OCI-LY1 (cell line): Measurements from ENCODE around the gene HTR3B.

Source experiments
- H2AFZ ChIP-seq: fragments of 200-600 bp; sonication (generic), shearing (Covaris generic); 2 replicates; pipeline ENCODE4 v1.6.0; 2014; ENCODE audit warnings: antibody characterized with exemption, mild to moderate bottlenecking, low read length
- H3F3A ChIP-seq: fragments of 200-600 bp; sonication (generic), shearing (Covaris generic); 2 replicates; pipeline ENCODE4 v1.6.0; 2014; ENCODE audit warnings: mild to moderate bottlenecking, antibody characterized with exemption, low read length, moderate library complexity; ENCODE audit not compliant: insufficient read depth
- H3K27ac ChIP-seq: fragments of 200-600 bp; sonication (generic); 2 replicates; pipeline ENCODE4 v1.5.1; 2014; ENCODE audit warnings: low read length, mixed run types, mild to moderate bottlenecking, low read depth; ENCODE audit not compliant: poor library complexity, severe bottlenecking
- H3K27me3 ChIP-seq: fragments of 200-600 bp; sonication (generic); 2 replicates; pipeline ENCODE4 v1.6.0; 2014; ENCODE audit warnings: antibody characterized with exemption, mild to moderate bottlenecking, low read length, moderate library complexity; ENCODE audit not compliant: insufficient read depth
- H3K36me3 ChIP-seq: fragments of 200-600 bp; sonication (generic); 2 replicates; pipeline ENCODE4 v1.6.1; 2014; ENCODE audit warnings: mild to moderate bottlenecking, antibody characterized with exemption, low read length, moderate library complexity, mixed read lengths; ENCODE audit not compliant: insufficient read depth
- H3K4me1 ChIP-seq: fragments of 200-600 bp; sonication (generic); 2 replicates; pipeline ENCODE4 v1.5.1; 2014; ENCODE audit warnings: mild to moderate bottlenecking, low read length, moderate library complexity; ENCODE audit not compliant: insufficient read depth, severe bottlenecking
- H3K4me2 ChIP-seq: fragments of 200-600 bp; sonication (generic), shearing (Covaris generic); 2 replicates; pipeline ENCODE4 v1.6.1; 2014; ENCODE audit warnings: low read length
- H3K4me3 ChIP-seq: fragments of 200-600 bp; sonication (generic); 2 replicates; pipeline ENCODE4 v1.5.1; 2014; ENCODE audit warnings: low read length, low read depth, mild to moderate bottlenecking, mixed read lengths; ENCODE audit not compliant: poor library complexity, severe bottlenecking
- H3K79me2 ChIP-seq: fragments of 200-600 bp; shearing (Covaris generic); 2 replicates; pipeline ENCODE4 v1.6.1; 2016; ENCODE audit warnings: mixed run types, low read length, mixed read lengths; ENCODE audit not compliant: insufficient read depth
- H3K9ac ChIP-seq: fragments of 200-600 bp; sonication (generic), shearing (Covaris generic); 2 replicates; pipeline ENCODE4 v1.6.1; 2014; ENCODE audit warnings: mild to moderate bottlenecking, low read length, mixed read lengths
- H3K9me2 ChIP-seq: fragments of 200-600 bp; sonication (generic), shearing (Covaris generic); 2 replicates; pipeline ENCODE4 v1.6.1; 2014; ENCODE audit warnings: low read depth, mild to moderate bottlenecking, low read length, mixed read lengths
- H3K9me3 ChIP-seq: fragments of 200-600 bp; shearing (Covaris generic); 2 replicates; pipeline ENCODE4 v1.6.1; 2014; ENCODE audit warnings: low read length, mixed read lengths
- H4K20me1 ChIP-seq: fragments of 200-600 bp; sonication (generic), shearing (Covaris generic); 2 replicates; pipeline ENCODE4 v1.6.0; 2016; ENCODE audit warnings: mild to moderate bottlenecking, low read length; ENCODE audit not compliant: insufficient read depth
- CTCF ChIP-seq: fragments of 200-600 bp; sonication (generic), shearing (Covaris generic); IDR thresholded peaks from 2 replicates; pipeline ENCODE4 v1.5.1; 2017; ENCODE audit warnings: mild to moderate bottlenecking, antibody characterized with exemption, low read length, moderate library complexity, mixed read lengths
- EZH2 ChIP-seq: fragments of 200-600 bp; sonication (generic), shearing (Covaris generic); IDR thresholded peaks from 2 replicates; pipeline ENCODE4 v1.8.0; 2017; ENCODE audit warnings: borderline replicate concordance, mixed run types, mild to moderate bottlenecking, antibody characterized with exemption, low read length, moderate library complexity, mixed read lengths

HTR3B gene, protein sequence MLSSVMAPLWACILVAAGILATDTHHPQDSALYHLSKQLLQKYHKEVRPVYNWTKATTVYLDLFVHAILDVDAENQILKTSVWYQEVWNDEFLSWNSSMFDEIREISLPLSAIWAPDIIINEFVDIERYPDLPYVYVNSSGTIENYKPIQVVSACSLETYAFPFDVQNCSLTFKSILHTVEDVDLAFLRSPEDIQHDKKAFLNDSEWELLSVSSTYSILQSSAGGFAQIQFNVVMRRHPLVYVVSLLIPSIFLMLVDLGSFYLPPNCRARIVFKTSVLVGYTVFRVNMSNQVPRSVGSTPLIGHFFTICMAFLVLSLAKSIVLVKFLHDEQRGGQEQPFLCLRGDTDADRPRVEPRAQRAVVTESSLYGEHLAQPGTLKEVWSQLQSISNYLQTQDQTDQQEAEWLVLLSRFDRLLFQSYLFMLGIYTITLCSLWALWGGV

DNA sequence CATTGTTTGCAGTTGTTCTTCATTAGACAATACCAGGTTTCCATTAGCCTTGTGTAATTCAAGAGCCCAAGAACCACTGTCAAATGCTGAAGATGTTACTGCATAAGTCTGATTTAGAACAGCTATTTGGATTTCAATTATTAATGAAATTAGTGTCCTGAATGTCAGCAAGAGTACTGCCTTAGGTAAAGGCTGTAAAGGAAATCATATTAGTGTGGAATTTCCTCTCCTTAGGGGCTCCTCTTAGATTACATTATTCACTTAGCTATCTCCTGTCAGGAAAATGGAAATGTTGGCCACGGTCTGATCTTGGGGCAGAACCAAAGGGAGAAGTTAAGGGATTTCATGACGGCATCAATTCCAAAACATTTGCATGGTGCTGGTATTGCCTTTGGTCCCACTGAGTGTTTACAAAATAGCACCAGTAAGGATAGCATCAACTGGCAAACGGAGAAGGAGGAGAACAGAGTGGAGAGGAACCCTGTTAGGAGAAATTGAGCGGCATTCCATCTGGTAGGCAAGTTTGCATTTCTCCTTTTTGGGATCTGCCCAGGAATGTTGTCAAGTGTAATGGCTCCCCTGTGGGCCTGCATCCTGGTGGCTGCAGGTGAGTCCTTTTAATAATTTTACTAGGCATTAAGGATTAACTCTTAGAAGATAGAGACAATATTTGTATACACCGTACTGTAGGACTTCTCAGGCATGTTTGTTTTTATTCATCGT lies at the start of gene HTR3B:
Gene HTR3B (plus strand): TSS at position 418 of the 723 bp plus-strand sequence. CDS start 138 bp downstream, at position 556.
- H3K27me3 ChIP-seq, result no peaks in the 10 kb centered on the region
- H3K9me3 ChIP-seq, result no peaks in the 10 kb centered on the region
- no peaks in the 10 kb centered on the region for H4K20me1 ChIP-seq
- no peak within 1 kb of the TSS for H3K27ac ChIP-seq
- TF ChIP-seq CTCF, result no peak
- TF ChIP-seq EZH2, result no peak
- H3K36me3 ChIP-seq, result no peaks in the 10 kb centered on the region
- no peak within 1 kb of the TSS for H3K4me3 ChIP-seq
- H3K79me2 ChIP-seq, result no peaks in the 10 kb centered on the region
- H3K9me2 ChIP-seq, result no peaks in the 10 kb centered on the region
- H3F3A ChIP-seq, result no peaks in the 10 kb centered on the region
- H2AFZ ChIP-seq, result no peak within 1 kb of the TSS
- H3K4me1 ChIP-seq, result no peaks in the 10 kb centered on the region
- H3K4me2 ChIP-seq, result no peak within 1 kb of the TSS
- H3K9ac ChIP-seq, result no peak within 1 kb of the TSS

GRCh38 chr11:113855803-113856202 lies 48.8 kb upstream of the HTR3B start:
- Histone ChIP-seq H3K27ac (no peak overlapping the region), H3K9me2 (no peaks in the 10 kb centered on the region), H3K9ac (no peak overlapping the region), H3K4me2 (no peak overlapping the region), H3F3A (no peaks in the 10 kb centered on the region), H3K4me1 (peaks cover 6% of the 10 kb centered on the region), H3K36me3 (peaks cover 13% of the 10 kb centered on the region), H3K79me2 (peaks cover 11% of the 10 kb centered on the region), H3K9me3 (no peaks in the 10 kb centered on the region), H3K27me3 (no peaks in the 10 kb centered on the region), H2AFZ (no peak overlapping the region), H3K4me3 (no peak overlapping the region), H4K20me1 (no peaks in the 10 kb centered on the region)
- no peak for TF ChIP-seq EZH2
- no peak for TF ChIP-seq CTCF

DNA sequence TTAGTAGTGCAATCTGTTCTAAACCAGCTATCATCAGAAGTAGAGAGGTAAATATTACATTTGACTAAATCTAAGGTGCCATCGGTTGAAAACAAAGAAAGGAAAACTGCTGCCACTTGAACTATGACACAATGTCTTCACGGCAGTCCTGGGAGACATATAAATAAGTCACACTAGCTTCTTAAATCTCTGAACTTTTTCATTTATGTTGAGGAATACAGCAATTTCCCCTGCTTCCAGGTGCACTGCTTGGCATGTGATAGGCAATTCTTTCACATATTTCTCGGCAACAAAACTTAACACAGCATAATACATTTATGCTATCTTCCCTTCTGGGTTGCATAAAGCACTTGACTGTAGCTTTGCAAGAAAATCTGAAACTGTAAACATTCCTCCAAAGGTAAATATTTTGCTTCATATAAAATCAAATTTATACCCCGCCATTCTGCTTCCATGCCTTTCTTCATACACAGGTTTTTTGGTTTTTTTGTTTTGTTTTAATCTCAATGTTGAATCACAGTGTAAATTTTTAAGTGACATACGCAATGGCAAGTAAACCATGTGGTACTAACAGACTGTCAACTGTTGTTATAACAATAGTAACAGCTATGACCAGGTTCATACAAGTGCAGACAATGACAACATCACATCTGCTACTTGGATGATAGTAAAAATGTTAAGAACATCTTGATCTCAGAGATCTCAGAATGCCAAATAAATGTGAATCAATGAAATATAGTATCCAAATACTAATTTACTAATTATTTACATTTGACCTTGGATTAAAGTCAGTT lies 47.4 kb upstream of the HTR3B start:
- no peak overlapping the region for H3K4me3 ChIP-seq
- no peak overlapping the region for H2AFZ ChIP-seq
- peaks cover 7% of the 10 kb centered on the region for H3K36me3 ChIP-seq
- no peak overlapping the region for H3K4me2 ChIP-seq
- H3K27me3 ChIP-seq, result no peaks in the 10 kb centered on the region
- no peaks in the 10 kb centered on the region for H3F3A ChIP-seq
- no peaks in the 10 kb centered on the region for H4K20me1 ChIP-seq
- peaks cover 6% of the 10 kb centered on the region for H3K4me1 ChIP-seq
- no peak overlapping the region for H3K9ac ChIP-seq
- H3K9me3 ChIP-seq, result no peaks in the 10 kb centered on the region
- H3K79me2 ChIP-seq, result peaks cover 14% of the 10 kb centered on the region
- no peaks in the 10 kb centered on the region for H3K9me2 ChIP-seq
- no peak overlapping the region for H3K27ac ChIP-seq
- TF ChIP-seq CTCF, result no peak
- no peak for TF ChIP-seq EZH2
